Left forelimb (tissue), 1 donor: Measurements from ENCODE around the gene ABI3BP.

ENCODE experiments used
- DNase-seq: peaks from one replicate; pipeline ENCODE4 v3.0.0-alpha.2; 2018; ENCODE audit warnings: low spot score

Gene ABI3BP

DNA sequence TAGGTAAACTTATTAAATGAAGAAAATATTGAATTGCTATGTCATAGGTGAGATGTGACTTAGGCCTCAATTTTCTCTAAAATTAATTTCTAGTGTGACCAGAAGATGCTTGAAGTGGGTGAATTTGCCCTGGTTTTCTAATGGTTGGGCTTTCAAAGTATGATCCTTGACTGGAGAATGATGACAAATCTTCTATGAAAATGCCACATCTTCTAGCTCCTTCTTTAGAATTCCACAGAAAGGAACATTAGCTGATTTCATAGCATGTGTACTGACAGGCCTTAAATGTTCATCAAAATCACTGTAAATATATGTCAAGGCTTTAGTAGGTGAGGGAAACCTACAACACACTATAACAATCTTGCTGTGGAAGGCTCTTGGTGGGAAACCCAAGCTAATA is 8.9 kb downstream of the ABI3BP start:
- no peak for DNase-seq

DNA sequence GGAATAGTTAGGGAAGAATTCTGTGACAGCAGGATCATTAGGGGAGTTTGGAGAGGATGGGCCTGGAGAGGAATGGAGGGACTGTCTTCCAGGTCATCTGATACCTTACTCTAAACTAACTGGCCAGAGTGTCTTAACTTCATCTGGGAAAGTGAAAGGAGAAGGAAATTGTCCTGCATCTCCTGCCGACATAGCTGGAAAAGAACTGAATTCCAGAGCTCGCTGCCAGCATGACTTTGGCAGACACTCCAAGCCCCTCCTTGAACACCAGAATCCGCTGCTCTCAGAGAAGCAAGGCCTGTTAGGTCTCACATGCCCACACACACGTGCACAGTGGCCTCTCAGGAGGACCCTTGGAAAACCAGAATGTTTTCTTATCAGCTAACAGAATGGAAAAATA is 10.5 kb downstream of the ABI3BP start:
- DNase-seq, result peak; percentile 80

GRCh38 chr3:100981164-100981911 is 11.9 kb downstream of the ABI3BP start:
- DNase-seq, result no peak

DNA sequence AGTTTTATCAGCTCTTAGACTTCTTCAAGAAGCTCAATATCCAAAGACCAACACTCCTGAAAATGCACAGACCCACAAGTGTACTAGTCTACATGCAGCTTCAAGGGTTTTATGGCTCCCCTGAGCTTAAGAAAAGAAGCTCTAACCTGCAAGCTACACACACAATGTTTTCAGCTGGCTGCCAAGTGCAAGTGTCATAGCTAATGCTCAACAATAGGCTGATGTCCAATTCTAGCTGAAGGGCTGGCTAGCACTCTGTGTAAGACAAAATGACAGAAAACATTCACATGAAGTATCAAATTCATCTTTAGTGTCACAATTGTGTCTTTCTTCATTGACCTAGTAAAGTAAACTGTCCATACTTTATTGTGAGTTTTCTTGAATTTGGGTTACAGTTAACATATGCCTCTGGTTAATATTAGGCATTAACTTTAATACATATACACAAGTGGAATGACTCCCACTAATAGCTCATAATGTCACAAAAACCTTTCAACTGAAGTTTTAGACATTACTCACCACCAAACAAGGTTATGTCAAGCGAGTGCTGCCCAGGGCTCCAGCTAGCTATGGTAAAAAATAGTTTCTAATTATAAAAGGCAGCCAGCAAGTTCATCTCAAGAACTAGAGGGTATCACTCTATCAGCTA is 15.1 kb downstream of the ABI3BP start:
- no peak for DNase-seq

DNA sequence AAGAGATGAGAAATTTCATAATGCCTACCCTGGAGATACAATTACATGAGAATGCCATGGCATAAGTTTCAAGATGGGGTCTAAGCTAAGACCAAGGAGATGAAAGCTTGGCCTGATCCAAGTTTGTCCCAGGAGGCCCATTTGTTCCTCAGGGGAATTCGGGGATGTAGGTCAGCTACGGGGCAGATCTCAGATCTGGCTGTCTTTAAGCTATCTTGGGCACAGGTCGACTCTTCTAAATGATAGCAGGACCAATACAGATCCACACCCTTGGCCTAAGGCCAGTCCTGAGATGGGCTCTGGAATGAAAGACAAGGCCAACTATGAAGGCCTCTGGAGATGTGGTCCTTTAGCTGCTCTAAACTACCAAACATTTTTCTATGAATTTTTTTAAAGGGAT is 16.6 kb downstream of the ABI3BP start:
- DNase-seq, result no peak

DNA sequence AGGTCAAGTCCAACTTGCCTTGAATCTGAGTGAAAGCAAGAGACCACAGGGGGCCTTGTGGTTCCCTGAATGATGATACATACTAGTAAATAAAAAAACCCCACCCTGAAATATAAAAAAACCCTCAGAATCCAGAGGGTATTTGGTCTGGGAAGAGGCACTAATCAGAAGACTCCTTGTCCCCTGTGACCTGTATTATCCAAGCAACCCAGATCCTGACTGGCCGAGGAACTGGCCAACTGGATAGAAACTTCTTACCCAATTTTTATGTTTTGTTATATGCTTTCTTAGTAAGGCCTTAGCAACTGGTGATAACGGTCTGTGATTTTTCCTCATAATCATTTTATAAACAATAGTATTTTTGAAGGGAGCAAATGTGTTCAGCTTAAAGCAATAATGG is 17.5 kb downstream of the ABI3BP start:
- no peak for DNase-seq

GRCh38 chr3:100973594-100973993 is 19.6 kb downstream of the ABI3BP start:
- DNase-seq, result no peak

GRCh38 chr3:100972867-100973266 is 20.4 kb downstream of the ABI3BP start:
- no peak for DNase-seq

DNA sequence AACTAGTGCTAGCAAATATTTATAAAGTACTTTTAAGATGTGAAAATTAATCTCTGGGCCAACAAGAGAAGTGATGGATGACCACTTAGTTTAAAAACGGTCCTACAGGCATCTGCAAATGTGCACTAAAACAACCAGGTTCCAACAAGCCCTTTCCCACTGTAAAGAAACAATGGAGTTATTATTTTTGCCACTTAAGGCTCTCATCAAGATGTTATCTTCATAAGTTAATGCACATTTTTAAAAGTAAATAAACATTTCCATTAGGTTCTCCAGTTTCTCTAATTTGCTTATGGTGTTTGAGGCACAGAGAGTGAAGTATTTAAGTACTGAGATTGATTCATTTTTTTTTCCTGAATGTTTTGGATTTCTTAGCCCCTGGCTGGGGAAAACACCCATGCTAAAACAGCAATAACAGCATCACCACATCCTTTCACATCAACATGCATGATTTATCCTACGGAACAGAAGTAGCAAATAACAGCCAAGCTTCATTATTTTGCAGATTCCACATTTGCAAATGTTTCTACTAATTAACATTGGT is 20.8 kb downstream of the ABI3BP start:
- DNase-seq, result no peak

DNA sequence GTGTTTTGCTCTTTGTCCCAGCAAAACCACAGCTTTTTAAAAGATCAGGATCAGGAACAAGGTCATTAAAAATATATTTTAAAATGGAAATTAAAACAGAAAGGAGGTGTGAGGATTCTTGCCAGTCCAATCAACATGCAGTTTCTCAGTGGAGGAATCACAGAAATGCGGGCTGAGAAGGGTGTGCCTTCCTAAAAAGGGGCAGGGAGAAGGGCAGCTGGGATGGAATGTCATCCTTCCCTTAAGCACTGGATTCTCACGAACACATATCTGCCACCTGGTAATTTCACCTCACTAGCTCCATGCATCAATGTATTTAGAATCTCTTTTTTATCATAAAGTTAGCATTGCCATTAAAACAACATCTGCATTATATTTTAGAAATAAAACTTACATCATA is 21.4 kb downstream of the ABI3BP start:
- no peak for DNase-seq

DNA sequence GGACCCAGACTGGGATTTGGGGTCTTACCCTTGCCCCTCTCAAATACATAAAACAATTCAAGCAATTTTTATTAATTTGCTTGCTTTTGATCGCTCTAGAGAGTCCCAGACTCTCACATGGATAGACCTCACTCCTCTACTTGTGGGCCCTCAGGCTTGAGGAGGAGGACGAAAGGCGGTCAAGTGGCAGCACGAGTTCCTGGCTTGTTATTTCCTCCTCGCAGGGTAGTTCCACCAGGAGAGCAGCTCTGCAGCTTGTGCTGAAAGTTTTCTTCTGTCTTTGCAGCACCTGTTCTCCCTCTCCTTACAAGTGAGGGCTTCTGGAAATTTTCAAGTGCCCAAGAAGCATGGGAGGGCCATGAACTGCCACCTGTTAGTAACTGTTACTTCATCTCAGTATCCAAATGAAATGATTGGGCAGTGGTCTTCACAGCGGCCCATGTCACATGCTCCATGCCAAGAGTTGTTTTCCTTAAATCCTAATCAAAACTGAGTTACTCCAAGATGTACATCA is 22.7 kb downstream of the ABI3BP start:
- no peak for DNase-seq

DNA sequence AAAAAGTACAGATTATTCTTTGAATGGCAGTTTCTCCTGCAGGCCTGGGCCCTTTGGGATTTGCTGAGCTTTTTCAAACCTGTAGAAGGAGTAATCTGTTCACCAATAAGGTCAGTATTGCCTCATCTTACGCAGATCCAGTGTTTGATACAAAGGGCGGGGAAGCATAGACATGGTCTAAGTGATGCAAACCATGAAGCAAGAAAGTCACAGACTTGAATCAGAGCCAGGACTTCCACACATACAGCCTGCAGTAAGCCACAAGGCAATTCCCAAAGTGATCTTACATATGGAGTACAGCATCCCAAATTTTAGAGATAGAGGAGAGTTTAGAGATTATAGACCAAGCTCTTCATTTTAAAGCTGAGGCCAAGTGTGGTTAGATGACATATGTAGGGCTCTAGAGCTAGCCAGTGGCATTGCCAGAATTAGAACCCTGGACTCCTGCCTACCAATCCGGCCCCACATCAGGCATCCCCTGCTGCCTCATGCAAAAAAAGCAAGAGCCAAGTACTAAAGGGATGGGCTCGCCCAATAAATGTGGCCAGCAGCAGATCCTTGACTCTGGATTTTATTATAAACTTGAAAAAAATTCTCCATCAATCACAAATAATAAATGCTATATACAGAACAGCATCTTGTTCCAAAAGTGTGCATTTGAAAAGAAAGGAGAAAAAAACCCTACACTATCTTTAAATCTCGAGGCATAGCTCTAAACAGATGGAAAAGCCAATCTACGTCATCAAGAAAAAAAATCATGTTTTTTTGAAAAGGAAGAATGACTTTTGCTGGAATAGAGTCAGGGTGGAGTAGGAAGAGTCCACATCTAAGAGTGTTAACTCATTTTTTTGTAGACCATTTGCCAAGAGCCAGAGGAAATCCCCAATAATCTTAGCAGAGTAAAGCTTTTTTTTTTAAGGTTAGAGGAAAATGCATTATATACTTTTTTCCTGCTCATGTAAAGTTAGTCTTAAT is 24.0 kb downstream of the ABI3BP start:
- DNase-seq, result no peak

- no peak for DNase-seq
These were observed 26.4 kb downstream of the ABI3BP start for GRCh38 chr3:100966807-100967206.

GRCh38 chr3:100966049-100966491 is 27.2 kb downstream of the ABI3BP start:
- DNase-seq, result no peak

GRCh38 chr3:100963041-100963440 is 30.2 kb downstream of the ABI3BP start:
- no peak for DNase-seq

DNA sequence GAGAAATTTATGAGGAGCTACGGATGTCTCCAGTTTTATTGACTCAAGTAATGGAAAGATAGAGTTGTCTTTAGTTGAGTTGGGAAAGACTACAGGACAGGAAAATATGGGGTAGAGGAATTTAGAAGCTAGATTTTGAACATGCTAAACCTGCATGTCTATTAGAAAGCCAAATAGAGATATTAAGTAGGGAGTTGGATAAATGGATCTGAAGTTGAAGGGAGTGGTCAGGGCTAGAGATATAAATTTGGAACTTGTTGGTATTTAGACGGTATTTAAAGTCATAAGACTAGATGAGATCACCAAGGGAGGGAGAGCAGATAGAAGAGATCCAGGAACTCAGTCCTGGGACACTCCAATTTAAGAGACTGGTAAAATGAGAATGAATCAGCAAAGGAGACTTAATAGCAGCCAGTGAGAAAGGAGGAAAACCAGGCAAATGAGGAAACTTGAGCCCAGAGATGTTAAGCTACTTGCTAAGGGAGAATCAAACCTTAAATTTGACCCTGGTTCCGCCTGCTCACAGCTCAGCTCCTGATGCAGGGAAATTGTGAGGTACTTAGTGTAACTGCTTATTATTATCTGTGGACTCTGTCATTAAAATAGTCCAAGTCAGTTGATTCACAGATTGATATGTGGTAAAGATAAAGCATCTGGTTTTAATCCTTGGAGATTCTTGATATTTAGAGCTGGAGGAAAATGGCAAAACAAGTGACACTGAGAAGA is 35.8 kb downstream of the ABI3BP start:
- no peak for DNase-seq

DNA sequence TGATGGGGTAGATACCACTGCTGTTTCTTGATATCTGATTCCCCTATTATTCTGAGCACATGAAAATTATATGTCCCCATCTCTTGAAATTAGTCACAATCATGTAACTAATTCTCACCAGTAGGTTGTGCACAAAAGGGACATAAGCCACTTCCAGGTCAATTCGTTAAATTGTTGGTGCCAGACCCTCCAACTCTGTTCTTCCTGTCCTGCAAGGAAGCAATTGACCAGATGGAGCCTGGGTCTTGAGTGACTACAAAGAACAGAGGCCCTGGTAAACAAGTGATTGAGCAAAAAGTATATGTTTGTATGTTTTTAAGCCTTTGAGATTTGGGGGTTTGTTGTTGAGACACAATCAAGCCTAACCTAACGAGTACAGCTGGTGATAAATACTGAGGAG is 36.9 kb downstream of the ABI3BP start:
- no peak for DNase-seq

DNA sequence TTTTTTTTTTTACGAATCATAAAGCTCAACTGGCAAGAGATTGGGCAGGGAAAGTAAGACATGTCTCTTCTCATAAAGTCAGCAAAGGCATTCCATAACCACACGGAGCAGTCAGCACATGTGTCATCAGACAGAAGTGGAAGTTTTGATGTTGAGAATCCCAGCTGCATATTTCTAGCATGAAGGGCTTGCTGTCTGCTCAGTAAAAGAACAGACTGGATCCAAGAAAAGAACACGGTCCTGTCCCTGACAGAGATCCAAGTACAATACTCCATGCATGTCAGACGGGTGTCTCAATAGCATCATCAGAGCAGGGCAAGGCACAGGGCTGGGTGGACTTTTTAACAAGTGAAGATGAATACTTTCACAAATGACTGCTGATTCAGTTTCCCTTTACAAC is 38.2 kb downstream of the ABI3BP start:
- no peak for DNase-seq

GRCh38 chr3:100954199-100954935 is 38.9 kb downstream of the ABI3BP start:
- DNase-seq, result no peak

DNA sequence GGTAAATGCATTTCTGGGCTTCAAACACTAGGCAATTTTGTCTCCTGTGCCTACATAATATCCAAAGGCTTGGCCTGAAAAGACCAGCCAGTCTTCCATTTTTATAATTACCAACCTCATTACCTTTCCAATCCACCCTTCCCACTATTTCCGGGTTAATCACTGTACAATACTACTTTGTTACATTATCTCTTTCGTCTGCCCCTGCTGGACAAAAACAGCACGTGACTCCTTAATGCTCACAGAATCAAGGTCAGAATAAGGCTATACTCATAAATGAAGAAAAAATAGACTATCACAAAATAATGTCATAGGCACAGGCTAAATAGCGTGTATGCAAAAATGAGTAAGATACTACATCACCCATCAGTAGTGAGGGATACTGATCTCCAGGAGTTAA is 40.1 kb downstream of the ABI3BP start:
- no peak for DNase-seq

DNA sequence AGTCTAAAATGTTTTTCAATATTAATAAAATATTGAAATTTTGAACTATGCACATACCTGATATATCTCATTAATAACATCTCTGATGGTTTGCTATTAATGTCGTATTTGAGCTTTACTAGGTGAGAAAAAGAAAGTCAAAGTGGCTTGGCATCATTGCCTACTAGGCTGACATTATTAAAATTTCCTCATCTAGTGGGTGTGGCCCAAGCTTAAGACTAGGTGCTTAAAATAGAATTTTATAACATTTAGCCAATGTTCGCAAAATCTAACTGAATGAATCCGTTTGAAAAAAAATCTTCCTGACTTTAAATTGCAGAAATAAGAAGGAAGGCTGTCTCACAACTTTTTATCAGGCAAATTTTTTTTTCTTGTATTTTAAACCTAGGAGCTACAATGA is 46.1 kb downstream of the ABI3BP start:
- DNase-seq, result no peak
